ENCODE measurements around the gene ALDH3A1.
"Not testable (repeated sequence)": the region's sequence is repeated elsewhere in the genome, so short reads cannot be mapped to it uniquely, and the experiment has no call there.

Gene ALDH3A1

DNA sequence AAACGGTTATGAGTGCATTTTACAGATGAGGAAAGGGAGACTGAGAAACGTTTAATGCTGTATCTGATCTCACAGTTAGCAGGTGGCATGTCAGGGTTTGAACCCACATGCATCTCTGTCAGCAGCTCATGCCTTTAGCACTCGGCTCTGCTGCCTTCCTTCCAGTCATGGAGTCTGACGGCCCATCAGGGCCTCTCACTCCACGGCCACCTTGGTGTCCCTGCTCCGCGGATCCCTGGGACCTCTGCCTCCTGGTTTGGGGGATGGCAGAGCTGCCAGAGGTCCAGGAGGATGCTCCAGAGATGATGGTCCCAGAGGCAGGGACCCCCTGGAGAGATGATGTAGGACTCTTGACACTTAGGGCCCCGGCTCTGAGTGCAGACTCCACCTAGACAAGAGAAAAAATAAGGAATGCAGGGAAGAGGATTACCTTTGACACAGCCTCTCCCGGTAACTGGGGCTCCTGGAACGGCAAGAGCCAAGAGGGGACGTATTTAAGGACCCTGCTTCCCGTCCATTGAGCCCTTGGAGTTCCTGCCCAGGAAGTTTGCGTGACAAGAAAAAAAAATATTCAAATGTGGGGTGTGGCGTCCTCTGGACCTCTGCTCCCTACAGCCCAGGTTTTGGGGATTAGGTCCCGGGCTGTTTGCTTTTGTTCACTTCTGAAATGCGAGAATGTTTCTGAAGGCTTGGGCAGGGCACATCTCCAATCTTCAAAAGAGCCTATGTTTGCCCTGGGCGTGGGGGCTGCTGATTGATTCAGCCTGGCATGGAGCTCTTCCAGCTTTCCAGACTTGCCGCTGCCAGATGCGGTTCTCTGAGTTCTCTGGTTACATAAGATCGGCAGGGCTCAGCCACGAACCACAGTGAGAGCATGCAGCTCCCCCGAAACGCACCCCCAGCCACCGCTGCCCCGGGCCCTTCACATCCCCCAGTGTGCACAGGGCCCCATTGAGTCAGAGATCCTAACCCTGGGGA is at the start of gene ALDH3A1:
TSS of gene ALDH3A1 (minus strand) at position 470 of the 978 bp plus-strand sequence. CDS start 3,169 bp downstream, outside the sequence.
- no peak for DNase-seq

DNA sequence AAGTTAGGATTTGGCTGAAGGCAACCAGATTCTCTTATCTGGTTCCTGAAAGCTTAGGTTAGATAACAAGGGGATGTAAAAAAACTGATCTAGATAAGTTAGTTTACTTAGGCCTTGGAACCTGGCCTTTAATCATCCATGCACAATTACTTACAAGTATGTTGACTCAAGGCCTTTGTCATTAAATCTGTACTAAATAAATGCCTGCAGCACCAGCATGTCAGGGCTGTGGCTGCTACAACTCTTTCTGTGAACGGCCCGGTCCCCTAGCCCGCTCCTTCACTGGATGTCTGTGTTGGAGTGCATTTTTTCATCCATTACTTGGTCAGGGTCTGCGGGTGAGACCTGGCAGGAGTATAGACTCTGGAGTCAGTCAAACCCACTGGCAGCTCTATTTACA is 48.4 kb upstream of the ALDH3A1 start:
- no peak for DNase-seq

DNA sequence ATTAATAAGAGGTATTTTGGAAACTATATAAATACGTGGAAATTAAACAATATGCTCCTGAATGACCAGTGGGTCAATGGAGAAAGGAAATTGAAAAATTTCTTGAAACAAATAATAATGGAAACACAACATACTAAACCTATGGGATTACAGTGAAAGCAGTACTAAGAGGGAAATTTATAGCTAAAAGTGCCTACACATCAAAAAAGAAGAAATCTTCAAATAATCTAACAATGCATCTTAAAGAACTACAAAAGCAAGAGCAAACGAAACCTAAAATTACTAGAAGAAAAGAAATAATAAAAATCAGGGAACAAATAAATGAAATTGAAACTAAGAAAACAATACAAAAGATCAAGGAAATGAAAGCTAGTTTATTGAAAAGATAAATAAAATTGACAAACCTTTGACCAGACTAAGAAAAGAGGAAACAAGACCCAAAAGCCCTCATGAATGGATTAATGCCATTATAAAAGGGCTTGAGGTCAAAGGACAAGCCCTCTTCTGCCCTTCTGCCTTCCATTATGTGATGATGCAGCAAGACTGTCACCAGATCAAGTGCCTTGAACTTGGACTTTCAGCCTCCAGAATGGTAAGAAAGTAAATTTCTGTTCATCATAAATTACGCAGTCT is 43.9 kb upstream of the ALDH3A1 start:
- no peak for DNase-seq

DNA sequence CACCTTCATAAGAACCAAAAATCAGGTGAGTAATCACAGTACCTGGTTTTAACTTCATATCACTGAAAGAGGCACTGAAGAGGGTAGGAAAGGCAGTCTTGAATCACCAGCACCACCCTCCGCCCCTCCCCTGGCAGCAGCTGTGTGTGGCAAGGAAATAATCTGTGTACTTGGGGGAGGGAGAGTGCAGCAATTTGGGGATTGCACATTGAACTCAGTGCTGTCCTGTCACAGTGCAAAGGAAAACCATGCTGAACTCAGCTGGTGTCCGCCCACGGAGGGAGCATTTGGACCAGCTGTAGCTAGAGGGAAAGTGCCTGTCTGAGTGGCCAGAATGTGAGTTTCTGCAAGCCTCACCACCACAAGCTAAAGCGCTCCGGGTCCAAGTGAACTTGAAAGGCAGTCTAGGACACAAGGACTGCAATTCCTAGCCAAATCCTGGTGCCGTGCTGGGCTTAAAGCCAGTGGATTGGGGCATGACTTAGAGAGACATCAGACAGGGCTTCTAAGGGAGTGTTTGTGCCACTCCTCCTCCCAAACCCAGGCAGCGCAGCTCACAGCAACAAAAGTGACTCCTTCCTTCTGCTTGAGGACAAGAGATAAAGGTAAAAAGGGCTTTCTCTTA is 39.7 kb upstream of the ALDH3A1 start:
- no peak for DNase-seq

DNA sequence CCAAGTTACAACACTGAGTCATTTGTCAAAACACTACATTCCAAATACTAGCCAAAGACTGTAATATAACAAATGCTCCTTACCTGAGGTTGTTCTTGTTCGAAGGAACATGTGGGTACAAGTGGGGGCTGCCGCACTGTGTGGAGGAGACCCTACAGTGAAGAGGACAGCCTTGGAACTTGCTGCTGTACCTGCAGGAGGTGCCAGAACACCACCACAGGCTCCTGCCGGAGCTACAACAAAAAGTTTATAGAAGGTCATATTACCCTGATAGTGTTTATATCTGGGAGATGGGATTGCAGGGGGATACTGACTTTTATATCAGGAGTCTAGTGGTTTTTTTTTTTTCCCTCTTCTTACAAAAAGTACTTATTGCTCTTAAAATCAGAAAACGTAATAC is 37.8 kb upstream of the ALDH3A1 start:
- no peak for DNase-seq

DNA sequence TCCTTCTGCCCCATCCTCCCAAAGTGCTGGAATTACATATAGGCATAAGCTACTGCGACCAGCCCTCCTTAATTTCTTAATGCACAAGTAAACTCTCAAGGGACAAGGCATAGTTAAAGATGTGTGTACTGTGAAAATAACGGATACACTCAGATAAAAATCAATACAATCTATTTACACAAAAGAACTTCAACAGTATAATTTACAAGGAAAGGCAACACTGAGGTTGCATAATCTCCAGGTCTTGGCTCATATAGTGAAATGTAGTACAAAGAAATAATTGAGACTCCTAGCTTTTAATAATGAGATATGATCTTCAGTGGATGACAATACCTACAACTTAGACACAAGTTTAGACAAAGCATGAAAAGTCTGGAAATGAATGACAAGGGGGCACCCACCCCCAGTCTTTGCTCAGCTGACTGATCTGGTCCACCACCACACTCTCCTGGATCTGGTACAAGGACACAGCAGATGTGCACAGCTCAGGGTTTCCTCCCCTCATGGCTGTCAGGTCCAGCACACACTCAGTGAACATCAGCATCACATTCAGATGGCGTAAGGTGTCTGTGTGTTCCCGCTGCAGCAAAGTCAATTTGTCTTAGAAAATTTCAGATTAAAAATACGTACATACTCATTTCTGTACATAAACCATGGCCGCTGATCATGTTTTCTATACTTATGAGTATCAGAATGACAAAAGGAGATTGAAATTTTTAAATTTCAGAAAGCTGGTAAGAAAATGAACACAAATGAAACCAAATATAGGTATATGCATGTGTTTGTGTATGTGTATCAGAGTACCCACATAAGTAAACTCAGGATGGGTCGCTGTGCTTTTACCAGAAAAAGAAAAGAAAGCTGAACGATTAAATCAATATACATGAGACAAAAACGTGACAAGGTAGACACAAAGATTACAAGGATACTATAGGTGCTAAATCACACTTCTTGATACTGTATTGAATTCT is 33.7 kb upstream of the ALDH3A1 start:
- no peak for DNase-seq

DNA sequence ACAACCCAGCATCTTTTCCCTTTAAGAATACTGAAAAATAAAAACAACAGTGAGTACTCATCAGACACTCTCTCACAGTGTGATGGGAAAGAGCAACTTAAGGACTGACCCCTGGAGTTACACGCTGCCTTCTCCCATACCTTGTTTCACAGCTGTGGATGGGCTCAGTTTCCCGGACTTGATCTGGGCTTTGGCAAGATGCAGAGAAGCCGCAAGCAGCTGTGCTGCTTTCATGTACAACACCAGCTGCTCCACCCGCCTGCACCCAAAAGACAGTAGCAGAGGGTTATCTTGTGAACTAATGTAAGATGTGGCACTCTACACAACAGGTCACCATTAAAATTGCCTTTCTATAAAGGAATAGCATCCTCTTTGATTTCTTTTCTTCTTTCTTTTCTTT is 32.7 kb upstream of the ALDH3A1 start:
- DNase-seq = no peak

DNA sequence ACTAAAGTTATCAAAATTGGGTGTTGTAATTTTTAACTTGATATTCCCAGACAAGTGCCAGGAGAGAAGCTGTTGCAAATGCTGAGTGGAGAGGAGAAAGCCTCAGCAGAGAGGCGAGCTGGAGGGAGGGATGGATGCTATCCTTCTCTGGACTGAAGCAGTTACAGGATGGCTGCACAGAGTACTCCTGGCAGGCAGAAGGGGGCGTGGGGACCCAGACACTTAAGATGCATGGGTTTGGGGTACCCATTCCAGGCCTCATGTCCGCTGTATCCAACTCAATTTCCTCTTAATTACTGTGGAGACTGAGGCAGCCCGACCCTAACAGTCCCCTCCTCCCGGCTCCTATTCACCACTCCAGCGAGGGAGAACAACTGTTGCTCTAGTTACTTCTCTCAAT is 25.4 kb upstream of the ALDH3A1 start:
- DNase-seq = no peak

DNA sequence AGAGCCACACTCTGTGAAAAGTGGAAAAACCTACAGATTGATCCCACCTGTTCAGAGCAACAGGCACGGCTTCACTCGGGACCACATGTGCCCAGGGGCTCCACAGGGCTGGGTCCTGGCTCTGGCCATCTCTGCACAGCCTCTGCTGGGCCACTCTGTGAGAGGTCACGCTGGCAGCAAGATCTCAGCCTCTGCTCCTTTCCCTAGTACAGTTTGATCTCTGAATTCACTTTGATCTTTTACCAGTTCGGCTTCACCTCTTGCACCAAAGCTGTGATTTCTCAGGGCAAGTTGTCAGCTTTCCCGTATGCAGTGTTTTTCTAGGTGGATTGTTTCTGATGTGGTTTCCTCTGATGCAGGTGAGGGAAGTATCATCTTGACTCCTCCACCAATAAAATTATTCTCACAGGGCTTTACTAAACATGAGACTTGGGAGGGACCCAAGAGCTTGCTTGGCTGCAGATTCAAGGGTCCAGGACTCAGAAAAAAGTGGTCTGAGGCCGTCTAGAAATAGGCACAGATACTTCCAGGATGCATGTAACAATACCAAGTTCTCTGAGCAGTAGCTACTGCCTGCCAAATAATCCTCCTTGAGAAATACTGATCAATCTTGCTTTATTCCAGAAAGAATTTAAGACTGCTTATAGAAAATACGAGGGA is 24.0 kb upstream of the ALDH3A1 start:
- no peak for DNase-seq

DNA sequence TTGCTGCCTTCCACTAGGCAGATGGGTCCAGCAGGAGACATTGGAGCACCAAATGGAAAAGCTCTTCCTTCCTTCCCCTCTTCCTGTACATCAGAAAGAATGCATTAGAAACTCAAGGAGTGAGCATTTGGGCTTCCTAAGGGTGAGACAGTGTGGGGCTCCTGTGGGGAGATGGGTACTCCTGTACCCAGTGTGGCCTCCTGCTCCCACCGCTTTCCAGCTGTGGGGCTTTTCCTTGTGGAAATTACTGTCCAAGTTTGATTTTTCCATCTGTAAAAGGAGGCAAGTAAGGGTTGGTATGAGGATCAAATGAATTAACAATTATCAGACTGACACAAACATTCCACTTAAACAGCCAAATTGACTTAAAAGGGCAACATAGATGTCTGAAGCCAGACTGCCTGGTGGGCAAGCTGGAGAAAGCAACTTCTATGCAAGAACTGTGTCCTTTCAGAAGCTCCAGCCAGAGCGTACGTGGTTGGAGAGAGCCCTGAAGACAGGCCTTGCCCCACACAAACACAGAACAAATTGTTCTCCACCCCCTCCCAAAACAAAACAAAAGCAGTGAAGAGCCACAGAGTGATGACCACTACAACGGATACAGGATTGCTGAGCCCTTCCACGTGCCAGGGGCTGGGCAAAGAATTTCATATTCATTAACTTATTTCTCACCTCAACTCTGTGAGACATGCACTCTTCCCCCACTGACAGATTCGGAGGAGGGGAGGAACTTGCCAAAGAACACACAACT is 23.1 kb upstream of the ALDH3A1 start:
- no peak for DNase-seq

DNA sequence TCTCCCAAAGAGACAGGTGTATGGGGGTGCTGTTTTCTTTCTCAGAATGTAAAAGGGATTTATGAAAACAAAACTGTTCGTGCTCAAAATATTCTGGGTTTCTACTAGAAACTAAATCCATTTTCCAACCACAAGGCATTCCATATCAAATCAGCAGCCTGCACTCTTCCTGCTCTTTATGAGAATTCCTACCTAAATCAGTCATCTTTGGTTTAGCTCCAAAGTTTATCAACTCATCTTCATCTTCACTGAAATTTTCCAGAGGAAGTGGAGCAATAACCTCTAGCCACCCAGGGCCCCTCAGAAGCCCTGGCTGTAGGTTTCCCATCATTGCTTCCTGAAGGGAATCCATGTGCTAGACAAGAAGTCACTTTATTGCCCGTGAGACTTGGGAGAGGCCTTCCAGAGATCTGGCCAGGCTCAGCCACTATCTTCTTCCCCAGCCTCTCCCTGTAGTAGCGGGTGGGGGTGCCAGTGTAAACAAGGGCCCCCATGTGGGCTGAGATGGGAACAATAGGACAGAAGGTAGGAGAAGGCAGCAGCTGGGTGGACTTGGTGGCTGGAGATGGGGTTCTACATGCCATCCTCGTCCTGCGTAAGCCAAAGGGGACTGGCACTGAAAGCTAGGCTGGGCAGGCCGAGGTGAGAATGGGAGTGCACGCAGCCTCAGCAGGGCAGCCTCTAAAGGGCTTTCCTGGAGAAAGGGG is 22.0 kb upstream of the ALDH3A1 start:
- no peak for DNase-seq

DNA sequence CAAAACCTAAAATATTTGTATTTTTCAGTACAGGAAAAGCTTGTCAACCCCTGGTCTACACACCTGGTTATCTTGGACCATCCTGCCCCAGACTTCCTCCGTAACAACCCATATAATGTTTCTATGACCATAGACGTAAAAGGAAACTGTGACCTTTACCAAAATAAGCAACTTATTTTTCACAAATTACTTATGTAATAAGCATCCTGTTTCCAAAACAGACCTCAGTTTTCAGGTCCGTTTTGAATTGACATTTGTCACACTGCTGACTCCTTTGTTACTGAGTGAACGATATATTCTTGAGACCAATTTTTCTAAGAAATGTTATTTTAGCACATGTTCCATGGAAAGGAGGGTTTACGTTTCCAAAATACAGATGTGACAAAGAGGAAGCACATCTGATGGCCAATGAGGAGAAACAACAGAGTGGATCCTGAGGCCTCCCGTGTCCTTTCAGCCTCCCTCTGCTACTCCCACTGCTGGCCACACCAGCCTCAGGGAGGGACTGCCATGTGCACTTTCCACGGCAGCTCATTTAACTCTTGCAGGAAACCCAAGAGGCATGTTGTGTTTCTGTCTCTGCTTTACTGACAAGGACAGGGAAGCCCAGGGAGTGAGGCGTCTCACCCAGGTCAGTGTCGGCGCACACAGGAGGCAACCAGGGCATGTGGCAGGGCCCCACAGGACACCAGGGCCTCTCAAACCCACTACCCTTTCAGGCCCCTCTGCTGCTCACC is 20.1 kb upstream of the ALDH3A1 start:
- no peak for DNase-seq

DNA sequence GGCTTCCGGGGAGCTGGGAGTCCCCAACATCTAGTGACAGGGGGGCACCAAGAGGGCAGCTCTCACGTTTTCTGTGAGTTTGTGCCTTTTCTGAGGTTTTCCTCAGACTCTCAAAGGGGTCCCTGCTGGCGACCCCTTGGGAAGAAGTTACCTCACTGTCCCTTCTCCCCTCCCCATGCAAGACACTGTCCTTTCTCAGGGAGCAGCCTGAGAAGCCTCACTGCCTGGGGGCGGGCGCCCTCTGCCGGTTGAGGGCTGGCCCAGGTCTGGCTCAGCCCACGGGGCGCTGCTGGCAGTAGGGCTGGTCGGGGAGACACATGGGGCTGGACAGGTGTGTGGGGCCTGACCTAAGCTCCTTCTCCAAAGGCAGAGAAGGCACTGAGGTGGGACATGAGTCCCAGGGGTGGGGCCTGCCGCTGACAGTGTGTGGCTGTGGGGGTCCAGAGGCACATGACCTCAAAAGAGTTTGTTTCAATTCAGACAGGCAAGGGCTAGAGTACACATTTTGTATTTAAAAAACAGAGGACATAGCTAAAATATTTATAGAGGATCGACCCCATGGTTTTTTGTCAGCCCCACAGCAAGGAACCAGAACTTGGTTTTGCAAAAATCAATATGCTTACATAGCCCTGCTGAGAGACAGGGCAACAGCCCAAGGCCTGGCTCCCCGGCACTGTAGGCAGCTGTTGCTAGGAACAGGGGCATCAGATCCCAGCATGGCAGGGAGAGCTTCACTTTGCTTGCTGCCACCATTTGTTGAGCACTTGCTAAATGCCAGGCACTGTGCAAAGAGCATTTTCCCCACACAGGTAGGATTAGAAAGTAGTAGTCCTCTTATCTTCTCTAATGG is 18.5 kb upstream of the ALDH3A1 start:
- DNase-seq = peak; percentile 59

DNA sequence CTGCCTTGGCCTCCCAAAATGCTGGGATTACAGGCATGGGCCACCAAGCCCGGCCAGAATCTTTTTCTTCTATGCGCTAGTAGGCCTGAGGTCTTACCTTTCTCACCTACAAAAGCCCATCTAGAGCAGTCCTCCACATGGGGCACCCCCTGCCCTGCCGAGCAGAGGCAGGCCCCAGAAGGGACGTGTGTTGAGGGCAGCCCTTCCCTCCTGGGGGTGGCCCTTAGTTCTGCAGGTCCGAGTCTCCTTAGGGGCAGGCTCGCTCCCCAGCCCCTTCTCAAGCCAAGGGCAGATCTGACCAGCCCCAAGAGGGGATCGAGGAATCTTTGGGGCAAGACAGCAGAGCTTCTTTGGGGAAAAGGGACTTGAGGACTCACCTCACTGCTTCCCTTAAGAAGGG is 17.9 kb upstream of the ALDH3A1 start:
- no peak for DNase-seq

DNA sequence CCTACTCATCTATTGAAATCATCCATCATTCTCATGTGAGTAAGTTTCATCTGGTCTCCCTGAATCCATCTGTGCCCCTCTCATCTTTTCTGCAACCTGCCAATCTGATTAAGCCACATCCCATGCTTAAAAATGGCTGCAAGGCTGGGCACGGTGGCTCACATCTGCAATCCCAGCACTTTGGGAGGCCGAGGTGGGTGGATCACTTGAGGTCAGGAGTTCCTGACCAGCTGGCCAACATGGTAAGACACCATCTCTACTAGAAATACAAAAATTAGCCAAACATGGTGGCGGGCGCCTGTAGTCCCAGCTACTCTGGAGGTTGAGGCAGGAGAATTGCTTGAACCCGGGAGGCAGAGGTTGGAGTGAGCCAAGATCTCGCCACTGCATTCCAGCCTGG is 15.9 kb upstream of the ALDH3A1 start:
- not testable (repeated sequence) for DNase-seq

DNA sequence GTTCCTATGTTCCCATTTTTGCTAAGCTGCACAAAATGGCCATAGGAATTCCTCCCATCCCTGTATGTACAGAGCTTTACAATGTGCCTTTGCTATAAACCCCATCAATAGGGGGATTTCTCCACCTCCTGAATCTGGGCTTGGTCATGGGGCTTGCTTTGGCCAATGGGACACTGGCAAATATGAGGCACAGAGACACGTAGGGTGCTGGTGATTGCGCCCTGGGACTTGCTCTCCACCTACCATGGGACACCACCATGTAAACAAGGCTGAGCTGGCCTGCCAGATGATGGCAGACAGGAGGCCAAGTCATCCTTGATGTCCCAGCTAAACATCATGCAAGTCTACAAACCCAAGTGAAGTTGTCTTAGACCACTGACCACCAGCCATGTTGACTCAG is 15.3 kb upstream of the ALDH3A1 start:
- DNase-seq = no peak

DNA sequence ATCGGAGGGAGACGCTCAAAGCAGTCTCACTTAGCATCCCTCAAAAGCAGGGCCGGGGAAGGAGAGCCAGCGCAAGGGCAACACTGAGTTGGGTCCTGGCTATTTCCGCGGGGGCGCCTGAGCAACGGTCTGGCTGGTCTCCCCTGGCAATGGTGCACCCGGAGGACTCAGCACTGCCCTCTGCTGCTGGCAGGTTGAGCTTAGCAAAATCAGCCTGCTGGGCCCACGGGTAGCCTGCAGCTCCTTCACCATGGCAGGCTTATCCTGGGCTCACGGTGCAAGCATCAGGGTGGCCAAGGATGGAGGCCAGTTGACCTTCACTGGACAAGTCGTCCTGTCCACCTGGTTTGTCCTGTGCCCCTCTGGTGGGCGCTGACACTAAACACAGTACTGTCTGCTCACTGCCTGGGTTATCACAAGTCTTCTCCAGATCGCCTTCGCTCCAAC is 14.4 kb upstream of the ALDH3A1 start:
- peak; percentile 15 to 32 for DNase-seq

DNA sequence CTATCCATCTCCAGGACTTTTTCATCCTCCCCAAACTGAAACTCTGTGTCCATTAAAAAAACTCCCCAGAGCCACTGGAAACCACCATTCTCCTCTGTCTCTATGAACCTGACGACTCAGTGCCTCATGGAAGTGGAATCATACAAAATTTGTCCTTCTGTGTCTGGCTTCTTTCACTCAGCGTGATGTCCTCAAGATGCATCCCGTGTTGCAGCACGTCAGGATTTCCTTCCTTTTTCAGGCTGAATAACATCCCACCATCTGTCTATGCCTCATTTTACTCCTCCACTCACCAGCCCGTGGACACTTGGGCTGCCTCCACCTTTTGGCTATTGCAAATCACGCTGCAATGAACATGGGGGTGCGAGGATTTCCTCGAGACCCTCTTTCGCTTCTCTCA is 12.6 kb upstream of the ALDH3A1 start:
- DNase-seq = no peak

Data from AML-193 (cell line).